NCI-H1092 treated with DMSO at 0.1 percent for 48 hours (cell line): Measurements from ENCODE around the gene KRTAP9-1.
A peak's percentile ranks its signal among the peaks of the same experiment; 100 is the strongest.
"Not testable (repeated sequence)": the region's sequence is repeated elsewhere in the genome, so short reads cannot be mapped to it uniquely, and the experiment has no call there.

ENCODE experiments used
- DNase-seq: peaks from one replicate; lab custom pipeline; 2025; lab: John Stamatoyannopoulos, UW

Gene KRTAP9-1

DNA sequence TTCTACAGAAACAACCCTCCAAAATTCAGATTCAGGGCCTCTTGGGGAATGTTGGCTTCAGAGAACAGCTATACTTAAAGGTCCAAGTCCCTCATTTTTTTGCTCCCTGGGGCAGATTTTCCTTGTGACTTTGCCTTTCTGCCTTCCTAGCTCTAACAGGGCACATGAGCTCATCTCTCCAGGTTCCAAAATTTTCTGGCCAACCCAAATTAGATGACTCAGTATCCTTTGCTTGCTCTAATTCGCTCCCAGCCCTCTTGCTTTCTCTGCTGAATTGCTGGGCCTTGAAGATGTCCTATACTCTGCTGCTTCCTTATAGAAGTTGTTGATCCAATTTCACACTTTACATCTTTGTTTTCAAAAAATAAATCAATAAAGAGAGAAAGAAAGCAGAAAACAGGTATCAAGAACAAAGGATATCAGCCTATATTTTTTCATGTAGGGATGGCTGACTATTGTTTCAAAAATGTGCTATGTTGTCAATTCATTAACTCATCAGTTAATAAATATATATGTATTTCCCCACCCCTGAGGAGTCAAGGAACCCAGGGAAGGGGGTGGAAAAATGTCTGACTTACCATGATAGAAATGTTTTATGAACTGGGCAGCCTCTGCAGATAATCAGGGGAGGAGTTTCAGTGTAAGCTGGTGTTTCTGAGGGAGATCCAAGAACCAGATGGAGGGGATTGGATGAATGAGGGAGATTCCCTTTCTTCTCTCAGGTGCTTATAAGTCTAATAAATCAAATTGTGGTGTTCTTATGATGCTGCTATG, 10.7 kb upstream of the KRTAP9-1 start:
- DNase-seq = no peak

DNA sequence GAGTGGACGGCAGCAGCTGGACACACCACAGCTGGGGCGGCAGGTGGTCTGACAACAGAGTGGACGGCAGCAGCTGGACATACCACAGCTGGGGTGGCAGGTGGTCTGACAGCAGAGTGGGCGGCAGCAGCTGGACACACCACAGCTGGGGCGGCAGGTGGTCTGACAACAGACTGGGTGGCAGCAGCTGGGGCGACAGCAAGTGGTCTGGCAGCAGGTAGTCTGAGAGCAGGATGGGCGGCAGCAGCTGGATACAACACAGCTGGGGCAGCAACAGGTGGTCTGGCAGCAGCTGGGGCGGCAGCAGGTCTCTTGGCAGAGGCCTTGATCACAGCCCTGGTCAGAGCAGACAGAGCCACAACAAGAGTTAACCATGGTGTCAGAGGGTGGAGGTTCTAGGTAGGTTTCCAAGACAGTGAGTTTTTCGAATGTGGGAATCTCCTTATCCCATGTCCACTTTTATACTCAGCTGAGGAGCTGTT, 5.2 kb upstream of the KRTAP9-1 start, which contains the start of gene KRTAP4-1:
TSS of gene KRTAP4-1 (minus strand) at position 432 of the 482 bp plus-strand sequence. CDS start at position 375, 57 bp downstream.
- no peak for DNase-seq

DNA sequence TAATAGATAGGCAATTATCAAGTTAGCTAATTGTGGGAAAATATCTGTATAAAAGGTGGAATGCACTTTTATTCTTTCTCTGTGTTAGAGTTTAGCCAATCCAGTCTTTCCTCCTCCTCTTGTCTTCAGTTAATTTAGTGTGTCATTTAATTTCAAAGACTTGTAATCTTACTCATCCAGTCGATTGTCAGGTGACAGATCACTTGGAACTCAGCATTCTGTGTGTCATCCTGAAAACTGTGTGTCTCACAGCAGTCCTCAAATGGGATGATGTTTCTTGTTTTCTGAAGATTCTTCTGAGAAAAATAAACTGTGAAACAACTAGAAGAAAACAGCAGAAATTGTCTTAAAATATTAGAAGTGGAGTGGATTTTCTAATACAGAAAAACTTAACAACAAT, 4.7 kb upstream of the KRTAP9-1 start:
- no peak for DNase-seq

DNA sequence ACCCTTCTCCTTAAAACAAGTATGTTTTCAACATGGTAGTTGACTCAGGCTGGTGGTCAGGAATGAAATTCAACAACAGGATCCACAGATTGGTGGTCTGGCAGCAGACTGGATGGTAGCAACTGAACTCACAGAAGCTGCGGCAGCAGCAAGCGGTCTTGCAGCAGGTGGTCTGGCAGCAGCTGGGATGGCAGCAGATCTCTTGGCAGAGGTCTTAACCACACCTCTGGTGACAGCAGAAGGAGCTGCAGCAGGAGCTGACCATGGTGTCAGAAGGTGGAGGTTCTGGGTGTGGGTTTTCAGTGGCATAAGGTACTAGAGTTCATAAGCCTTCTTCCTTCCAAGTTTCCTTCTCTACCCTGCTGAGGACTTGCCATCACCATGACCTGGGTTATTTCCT, 2.8 kb upstream of the KRTAP9-1 start:
- DNase-seq = no peak

DNA sequence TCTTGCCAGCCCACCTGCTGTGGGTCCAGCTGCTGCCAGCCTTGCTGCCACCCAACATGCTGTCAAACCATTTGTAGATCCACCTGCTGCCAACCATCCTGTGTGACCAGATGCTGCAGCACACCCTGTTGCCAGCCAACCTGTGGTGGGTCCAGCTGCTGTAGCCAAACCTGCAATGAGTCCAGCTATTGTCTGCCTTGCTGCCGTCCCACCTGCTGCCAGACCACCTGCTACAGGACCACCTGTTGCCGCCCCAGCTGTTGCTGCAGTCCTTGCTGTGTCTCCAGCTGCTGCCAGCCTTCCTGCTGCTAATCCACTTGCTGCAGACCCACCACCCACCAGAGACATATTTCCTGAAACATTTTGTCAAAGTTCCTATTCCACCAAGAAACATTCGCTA, 641 bp downstream of the KRTAP9-1 start:
- DNase-seq = no peak

DNA sequence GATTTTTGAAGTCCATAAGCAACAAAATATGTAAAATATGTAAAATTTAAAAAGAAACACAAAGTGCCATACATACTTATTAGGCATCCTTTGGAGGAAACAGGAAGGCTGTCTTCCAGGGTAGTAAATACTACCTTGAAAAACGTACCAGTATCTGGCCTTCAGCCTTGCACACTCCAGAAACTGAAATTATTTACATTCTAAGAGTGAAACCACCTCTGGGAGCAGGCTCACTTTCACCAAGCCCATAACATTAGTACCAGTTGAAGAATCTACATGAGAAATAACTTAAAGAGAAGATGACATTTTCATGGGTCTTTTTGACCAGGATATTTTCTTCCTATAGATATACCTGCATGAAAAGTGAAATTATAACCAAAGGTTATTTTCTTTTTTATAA, 6.4 kb downstream of the KRTAP9-1 start:
- DNase-seq = no peak

DNA sequence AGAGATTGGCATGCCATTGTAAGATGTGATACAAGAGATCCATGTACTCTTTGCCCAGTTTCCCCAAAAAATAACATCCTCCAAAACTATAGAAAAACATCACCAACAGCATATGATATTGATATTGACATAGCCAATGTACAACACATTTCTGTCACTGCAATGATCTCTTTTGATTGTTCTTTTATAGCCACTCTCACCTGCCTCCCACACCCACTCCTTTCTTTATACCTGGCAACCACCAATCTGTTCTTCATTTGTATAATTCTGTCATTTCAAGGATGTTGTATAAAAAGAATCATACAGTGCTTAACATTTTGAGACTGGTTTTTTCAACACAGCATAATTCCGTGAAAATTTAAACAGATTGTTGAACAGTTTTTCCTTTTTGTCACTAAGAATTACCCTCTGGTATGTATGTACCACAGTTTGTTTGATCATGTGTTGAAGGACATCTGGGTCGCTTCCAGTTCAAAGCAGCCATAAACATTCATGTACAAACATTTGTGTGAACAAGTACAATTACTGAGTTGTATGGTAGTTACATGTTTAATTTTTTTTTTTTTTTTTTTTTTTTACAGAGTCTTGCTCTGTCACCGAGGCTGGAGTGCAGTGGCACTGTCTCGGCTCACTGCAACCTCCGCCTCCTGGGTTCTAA, 9.9 kb downstream of the KRTAP9-1 start:
- no peak for DNase-seq

DNA sequence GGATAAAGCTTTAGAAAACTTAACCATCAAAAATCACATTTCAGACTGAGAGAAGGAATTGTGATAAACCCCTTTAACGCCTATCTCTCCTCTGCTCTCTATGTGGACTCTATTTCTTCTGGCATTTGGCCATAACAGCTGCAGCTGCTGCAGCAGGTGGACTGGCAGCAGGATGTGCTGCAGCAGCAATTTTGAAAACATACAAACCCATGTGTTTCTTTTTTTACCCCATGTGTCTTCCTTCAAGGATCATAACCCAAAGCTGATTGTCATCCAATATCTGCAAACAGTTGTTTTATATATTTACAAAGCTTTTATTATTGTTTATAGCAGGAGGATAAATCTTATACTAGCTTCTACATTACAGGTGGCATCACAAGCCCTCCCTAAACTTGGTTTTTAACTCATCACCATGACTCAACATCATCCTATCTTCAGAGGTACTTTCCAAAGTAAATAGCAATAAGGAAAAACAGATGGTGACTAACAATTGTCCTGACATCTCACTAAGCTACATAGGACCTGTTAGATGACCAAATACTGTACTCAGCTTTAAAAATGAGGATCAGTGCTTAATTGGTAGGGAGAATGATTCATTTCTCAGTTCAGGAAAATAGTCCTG, 22.3 kb downstream of the KRTAP9-1 start:
- DNase-seq = peak; percentile 21

DNA sequence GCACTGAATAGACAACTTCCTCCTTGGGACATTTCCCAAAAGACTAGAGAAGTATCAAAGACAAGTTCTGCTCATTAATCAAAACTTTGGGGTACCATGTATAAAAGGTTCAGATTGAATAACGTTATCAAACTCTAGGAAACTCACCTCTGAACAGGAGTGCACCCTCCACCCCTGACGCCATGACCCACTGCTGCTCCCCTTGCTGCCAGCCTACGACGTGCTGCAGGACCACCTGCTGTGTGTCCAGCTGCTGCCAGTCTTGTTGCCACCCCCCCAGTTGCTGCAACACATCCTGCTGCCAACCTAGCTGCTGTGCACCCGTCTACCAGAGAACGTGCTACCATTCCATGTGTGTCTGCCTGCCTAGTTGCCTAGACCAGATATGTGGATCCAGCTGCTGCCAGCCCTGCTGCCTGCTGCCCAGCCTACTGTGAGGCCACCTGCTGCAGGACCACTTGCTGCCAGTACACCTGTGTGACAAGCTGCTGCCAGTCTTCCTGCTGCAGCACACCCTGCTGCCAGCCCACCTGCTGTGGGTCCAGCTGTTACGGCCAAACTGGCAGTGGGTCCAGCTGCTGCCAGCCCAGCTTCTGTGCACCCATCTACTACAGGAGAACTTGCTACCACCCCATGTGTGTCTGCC, 23.0 kb downstream of the KRTAP9-1 start:
- peak; percentile 17 for DNase-seq

DNA sequence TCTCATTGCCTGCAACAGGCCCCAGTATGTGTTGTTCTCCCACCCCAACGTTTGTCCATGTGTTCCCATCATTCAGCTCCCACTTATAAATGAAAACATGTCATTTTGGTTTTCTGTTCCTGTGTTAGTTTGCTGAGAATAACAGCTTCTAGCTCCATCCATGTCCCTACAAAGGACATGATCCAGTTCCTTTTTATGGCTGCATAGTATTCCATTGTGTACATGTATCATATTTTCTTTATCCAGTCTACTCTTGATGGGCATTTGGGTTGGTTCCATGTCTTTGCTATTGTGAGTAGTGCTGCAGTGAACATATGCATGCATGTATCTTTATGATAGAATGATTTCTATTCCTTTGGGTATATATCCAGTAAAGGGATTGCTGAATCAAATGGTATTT, 26.0 kb downstream of the KRTAP9-1 start:
- no peak for DNase-seq

DNA sequence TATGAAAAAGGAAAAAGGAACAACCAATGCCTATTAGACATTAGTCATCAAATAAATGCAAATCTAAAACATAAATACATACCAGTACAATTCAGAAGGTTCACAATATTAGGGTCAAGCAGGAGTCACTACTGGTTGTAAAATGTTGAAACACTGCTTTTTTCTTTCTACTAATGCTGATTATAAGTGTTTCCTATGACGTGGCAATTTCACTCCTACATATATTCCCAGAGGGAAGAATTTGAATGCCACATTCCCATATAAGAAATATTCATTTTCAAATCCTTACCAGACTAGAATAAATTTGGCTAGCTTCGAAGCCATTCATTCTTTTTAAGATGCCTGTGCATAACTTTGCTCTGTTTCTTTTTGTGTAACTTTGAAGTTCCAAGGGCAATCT, 34.1 kb downstream of the KRTAP9-1 start:
- no peak for DNase-seq

DNA sequence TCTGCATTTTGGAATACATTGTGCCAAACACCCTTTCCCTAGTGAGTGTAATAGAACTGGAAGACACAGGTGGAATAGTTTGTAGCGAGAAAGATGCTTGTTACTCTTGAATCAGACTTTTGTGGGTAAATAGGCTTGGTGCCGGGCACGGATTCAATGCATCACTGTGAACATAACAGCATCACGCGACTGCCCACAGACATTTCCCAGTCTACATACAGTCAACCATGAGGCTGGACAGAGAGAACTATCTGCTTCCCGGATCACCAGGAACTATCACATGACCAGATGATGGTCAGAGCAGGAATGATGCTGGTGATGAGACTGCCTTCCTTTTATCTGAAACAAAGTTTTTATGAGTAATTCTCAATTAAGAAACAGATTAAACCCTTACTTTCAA, 36.4 kb downstream of the KRTAP9-1 start:
- DNase-seq = no peak

DNA sequence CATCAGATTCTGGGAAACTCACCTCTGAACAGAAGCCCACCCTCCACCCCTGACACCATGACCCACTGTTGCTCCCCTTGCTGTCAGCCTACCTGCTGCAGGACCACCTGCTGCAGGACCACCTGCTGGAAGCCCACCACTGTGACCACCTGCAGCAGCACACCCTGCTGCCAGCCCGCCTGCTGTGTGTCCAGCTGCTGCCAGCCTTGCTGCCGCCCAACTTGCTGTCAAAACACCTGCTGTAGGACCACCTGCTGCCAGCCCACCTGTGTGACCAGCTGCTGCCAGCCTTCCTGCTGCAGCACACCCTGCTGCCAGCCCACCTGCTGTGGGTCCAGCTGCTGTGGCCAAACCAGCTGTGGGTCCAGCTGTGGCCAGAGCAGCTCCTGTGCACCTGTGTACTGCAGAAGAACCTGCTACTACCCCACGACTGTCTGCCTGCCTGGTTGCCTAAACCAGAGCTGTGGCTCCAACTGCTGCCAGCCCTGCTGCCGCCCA, 37.0 kb downstream of the KRTAP9-1 start, which contains the start of gene KRTAP9-2:
TSS of gene KRTAP9-2 (plus strand) at position 51 of the 498 bp plus-strand sequence. CDS start at position 58, 7 bp downstream.
- DNase-seq = not testable (repeated sequence)

DNA sequence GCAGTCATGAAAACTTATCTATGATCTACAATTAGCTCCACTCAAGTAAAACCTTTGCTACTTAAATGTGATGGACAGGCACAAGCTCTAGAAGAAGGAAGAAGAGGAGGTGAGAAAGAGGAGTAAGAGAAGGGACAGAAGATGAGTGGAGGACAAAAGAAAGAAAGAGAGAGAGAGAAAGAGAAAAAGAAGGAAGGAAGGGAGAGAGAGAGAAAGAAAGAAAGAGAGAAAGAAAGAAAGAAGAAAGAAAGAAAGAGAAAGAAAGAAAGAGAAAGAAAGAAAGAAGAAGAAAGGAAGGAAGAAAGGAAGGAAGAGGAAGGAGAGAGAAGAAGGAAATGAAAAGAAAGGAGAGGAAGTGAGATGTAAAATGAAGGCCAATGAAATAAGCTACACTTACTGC, 40.4 kb downstream of the KRTAP9-1 start:
- no peak for DNase-seq

DNA sequence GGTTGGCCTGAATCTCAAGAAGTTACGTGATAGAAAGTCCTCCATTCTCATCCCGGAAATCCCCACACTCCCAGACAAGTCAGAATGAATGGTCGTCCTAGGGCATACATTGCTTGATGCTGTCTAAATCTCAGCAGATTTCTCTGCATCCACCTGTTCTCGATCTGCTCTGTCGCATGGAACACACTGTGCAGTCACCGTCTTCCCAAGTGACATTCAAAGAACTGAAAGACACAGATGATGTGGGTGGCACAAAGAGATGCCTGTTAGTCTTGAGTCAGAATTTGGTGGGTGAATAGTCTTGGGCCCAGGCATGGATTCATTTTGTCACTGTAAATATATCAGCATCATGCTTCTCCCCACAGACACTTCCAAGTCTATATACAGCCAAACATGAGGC, 42.0 kb downstream of the KRTAP9-1 start:
- no peak for DNase-seq

DNA sequence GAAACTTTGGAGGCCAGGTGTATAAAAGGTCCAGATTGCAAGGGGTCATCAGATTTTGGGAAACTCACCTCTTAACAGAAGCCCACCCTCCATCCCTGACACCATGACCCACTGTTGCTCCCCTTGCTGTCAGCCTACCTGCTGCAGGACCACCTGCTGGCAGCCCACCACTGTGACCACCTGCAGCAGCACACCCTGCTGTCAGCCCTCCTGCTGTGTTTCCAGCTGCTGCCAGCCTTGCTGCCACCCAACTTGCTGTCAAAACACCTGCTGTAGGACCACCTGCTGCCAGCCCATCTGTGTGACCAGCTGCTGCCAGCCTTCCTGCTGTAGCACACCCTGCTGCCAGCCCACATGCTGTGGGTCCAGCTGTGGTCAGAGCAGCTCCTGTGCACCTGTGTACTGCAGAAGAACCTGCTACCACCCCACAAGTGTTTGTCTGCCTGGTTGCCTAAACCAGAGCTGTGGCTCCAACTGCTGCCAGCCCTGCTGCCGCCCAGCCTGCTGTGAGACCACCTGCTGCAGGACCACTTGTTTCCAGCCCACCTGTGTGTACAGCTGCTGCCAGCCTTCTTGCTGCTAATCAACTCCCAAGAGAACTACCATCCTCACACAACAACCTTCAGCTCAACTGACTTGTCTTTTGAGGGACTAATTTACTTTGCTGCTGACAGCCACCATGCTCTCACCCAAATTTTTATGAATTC, 42.9 kb downstream of the KRTAP9-1 start, which contains the start of gene KRTAP9-3:
TSS of gene KRTAP9-3 (plus strand) at position 51 of the 707 bp plus-strand sequence. CDS start at position 104, 53 bp downstream.
- not testable (repeated sequence) for DNase-seq

DNA sequence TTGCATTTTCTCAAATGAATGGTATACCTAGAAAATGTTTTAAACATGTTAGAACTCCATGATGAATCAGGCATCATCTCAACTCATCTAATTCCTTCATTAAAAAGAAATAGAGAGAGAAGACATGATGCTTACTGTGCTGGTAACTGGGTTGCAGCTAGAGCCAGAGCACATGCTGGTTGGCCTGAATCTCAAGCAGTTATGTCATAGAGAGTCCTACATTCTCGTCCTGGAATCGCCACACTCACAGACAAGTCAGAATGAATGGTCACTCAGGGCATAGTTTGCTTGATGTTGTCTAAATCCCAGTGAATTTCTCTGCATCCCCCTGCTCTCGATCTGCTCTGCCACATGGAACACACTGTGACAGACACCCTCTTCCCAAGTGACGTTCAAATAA, 47.4 kb downstream of the KRTAP9-1 start:
- not testable (repeated sequence) for DNase-seq

DNA sequence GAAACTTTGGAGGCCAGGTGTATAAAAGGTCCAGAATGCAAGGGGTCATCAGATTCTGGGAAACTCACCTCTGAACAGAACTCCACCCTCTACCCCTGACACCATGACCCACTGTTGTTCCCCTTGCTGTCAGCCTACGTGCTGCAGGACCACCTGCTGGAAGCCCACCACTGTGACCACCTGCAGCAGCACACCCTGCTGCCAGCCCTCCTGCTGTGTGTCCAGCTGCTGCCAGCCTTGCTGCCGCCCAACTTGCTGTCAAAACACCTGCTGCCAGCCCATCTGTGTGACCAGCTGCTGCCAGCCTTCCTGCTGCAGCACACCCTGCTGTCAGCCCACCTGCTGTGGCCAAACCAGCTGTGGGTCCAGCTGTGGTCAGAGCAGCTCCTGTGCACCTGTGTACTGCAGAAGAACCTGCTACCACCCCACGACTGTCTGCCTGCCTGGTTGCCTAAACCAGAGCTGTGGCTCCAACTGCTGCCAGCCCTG, 48.3 kb downstream of the KRTAP9-1 start, which contains the start of gene KRTAP9-8:
TSS of gene KRTAP9-8 (plus strand) at position 51 of the 489 bp plus-strand sequence. CDS start at position 104, 53 bp downstream.
- not testable (repeated sequence) for DNase-seq
